Stimulated activated CD4-positive, alpha-beta T cell treated with anti-CD3 and anti-CD28 coated beads, Interleukin-4, amount 100 ng/mL, for 4 hours (primary cell): Measurements from ENCODE around the gene GPATCH8.

Experiments
- DNase-seq, 2 experiments: peaks; one replicate each; pipeline ENCODE4 v3.0.0-alpha.2; 2020

GPATCH8 gene

DNA sequence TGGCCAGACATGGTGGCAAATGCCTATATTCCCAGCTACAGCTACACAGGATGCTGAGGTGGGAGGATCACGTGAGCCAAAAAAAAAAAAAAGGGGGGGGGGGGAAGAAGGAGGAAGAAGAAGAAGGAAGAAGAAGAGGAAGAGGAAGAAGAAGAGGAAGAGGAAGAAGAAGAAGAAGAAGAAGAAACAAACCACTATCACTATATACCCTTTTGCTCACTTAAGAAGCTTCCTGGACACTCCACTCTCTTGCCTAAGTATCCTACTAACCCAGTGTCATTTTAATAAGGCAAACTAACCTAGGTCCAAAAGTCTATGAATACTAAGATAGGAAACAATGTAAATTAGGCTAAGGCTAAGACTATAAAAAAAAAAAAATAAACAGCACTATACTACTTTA lies 54.8 kb downstream of the GPATCH8 start:
- DNase-seq, result no peak

DNA sequence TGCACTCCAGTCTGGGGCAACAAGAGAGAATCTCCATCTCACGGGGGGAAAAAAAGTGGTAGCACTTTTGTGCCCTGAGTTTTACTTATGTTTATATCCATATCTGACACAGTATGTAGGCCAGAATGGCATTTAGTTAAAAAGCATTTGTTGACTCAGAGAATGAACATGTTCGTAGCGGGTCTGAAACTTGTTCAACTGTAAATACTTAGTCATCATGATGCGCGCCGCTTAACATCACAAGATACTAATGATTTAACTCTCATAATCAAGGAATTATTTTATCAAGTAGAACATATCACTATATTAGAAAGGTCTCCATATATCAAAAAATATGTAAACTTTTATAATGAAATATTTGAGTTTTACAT lies 58.5 kb downstream of the GPATCH8 start:
- no peak for DNase-seq

DNA sequence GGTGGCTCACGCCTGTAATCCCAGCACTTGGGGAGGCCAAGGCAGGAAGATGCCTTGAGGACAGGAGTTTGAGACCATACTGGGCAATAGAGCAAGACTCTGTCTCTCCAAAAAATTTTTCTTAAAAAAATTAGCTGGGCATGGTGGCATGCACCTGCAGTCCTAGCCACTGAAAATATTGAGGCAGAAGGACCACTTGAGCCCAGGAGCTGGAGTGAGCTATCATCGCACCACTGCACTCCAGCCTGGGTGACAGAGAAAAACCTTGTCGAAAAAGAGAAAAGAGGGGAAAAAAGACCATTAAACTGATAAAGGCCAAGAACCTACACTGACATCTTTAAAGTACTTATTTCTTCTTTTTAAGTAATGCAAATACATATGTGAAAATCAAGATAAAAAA lies 60.4 kb downstream of the GPATCH8 start:
- no peak for DNase-seq

DNA sequence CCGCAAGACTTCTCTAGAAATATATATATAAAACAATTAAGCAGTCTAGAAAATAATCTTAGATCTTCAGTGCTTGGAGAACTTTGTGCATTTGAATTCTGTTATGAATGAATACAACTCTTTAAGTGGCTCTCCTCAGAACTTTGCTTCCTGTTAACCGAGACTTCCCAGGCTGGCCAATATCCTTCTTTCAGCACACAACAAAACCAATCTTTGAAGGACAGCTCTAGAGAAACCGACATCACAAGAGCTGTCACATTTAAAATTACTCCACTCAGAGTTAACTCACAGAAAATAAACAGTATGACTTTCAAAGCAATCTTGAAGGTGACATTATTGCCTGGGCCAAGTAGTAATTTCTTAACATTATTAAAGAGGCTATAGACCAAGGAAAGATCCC lies 64.0 kb downstream of the GPATCH8 start:
- DNase-seq, result no peak

DNA sequence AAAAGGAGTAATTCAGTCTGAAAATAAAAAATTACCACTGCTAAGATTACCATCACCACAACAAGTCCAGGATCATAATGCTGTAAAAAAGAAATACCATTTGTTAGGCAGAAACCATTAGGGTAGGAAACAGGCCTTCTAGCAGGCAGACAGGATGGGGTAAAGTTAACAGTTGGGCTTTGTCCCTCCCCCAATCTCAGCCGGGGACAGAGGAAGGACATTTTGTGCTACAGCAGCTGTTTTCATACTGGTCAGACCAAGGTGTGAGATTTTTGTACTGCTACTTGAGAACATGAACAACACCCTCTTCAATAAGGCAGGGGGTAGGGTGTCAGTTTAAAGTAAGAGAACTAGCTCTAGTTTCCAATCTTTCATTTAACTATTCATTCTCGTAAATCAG lies 64.6 kb downstream of the GPATCH8 start:
- DNase-seq, result no peak

DNA sequence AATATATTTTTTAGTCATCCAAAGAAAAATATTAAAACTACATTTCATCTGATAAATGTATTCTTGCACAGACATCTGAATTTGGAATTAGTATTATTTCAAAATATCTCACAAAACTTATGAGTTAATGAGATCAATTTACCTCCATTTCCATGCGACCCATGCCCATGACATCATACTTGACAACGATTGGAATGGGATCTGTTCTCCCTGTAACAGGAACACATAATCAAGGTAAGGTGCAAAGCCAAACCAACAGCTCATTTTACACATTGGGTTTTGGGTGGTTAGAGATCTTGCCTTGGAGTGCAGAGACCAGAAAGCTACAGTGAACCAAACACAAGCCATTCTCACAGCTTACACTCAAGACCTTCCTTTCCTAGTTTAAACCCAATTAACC lies 66.9 kb downstream of the GPATCH8 start:
- DNase-seq, result no peak

DNA sequence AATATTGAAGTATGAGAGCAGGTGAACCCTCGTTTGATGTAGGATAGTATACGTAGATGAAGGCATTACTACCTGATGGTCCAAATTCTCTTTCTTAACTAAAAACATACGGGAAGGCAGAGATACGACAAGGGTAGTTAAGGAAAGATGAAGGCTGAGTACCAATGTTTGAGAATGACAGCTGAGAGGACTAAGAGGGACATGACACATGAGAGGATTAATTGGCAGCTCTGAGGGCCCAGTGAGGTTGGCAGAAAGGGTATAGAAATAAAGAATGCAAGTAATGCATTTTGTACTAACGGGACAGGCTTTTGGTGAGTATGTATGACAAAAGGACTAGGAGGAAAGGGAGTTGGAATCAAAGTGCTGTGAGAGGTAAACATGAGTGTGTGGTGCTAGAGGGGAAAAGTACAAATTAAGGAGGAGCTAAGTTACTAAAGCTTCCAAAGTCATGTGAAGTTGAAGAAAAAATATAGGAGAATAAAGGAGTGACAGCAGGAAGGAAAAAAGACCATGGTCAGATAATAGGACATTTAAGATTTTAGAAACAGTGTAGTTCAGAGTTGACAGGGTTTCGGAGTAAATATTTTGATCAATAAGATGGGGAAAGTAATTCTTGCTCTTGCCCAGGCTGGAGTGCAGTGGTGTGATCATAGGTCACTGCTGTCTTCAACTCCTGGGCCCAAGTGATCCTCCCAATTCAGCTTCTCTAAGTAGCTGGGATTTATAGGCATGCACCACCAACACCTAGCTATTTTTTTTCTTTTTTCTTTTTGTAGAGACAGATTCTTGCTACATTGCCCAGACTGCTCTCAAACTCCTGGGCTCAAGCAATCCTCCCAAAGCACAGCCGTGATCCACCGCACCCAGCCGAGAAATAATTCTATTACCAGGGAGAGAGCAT lies 70.7 kb downstream of the GPATCH8 start:
- DNase-seq, result no peak

DNA sequence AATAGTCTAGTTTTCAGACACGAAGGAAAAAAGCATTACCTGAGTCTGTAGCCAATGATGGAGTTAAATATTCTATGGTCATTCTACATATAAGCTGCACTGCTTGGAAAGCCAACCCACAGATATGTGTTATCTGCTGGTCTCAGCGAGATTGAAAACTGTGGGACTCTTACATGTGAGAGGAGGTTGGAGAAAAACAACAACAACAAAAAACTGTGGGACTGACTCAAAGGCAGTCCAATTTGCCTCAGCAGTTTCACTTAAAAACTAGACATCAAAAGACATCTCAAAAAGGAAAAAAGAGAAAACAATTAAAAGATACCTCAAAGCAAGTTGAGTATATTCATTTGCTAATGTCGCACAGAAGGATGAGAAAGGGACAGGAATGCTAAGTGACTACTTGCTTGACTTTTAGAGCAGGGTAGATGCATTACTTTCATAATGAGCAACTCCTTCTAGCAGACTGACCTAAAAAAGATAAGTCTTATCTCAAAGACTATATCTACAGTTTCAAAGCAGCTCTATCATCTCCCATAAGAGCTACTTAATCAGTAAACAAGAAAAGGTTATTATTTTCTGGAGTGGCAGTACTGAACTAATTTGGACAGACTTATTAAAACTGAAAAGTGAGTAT lies 78.3 kb downstream of the GPATCH8 start:
- DNase-seq, result no peak

DNA sequence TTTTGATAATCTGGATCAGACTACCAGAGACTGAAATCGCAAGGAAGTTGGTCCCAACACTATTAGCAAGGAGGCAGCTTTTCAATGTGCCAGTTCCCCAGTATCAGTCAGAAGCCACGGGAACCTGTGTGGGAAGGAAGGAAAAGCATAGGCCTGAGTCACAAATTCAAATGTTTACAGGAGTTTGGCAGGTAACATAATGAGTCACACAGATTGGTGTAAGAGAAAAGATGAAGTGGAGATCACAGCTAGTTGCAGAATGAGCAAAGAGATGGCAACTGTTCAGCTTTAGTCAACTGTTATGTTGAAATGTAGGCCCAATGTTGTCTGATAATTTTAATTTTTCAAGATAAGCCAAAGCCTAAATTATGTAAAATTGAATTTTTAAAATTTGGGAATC lies 85.7 kb downstream of the GPATCH8 start:
- DNase-seq, result no peak

DNA sequence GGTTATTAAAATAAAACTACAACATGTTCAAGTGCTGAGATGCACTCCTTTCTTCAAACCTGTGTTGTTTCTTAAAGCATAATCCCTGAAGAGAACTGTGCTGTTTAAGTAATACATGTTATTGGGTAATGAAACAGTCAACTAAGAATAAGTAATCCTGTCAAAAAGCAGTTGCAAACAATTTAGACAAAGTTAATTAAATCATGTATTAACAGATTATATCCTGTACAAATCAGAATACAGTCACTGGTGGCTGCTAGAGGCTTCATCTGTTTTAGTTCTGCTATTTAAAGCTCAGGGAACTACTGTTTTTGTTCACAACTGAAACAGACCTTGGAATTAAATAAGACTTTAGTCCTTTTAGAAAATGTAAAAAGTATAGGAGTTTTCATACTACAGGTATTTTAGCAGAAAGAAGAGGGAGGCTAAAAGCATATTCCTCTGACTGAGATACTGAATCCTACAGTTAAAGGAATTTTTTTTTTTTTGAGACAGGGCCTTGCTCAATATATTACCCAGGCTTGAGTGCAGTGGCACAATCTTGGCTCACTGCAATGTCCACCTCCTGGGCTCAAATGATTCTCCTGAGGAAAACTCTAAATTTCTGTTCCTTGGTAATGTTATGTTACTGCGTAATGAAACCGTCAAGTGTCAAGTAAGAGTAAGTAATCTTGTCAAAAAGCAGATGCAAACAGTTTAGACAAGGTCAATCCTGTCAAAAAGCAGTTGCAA lies 86.5 kb downstream of the GPATCH8 start:
- no peak for DNase-seq

DNA sequence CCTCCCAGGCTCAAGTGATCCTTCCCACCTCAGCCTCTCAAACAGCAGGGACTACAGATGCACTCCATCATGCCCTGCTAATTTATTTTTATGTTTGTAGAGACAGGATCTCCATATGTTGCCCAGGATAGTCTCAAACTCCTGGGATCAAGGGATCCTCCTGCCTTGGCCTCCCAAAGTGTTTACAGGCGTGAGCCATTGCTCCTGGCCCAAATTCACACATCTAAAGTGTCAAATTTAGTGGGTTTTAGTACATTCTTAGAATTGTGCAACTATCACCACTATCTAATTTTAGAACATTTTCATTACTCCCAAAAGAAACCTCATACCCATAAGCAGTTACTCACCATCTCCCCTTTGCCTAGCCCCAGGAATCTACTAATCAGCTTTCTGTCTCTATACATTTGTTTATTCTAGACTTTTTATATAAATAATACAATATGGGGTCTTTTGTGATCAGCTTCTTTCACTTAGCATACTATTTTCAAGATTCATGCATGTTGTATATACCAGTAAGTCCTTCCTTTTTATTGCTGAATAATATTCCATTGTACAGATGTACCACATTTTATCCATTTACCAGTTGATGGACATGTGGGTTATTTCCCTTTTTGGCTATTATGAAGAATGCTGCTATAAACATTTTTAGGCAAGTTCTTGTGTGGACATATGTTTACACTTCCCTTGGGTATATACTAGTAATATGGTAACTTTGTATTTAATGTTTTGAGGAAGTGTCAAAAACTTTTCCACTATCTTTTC lies 88.6 kb downstream of the GPATCH8 start:
- no peak for DNase-seq

DNA sequence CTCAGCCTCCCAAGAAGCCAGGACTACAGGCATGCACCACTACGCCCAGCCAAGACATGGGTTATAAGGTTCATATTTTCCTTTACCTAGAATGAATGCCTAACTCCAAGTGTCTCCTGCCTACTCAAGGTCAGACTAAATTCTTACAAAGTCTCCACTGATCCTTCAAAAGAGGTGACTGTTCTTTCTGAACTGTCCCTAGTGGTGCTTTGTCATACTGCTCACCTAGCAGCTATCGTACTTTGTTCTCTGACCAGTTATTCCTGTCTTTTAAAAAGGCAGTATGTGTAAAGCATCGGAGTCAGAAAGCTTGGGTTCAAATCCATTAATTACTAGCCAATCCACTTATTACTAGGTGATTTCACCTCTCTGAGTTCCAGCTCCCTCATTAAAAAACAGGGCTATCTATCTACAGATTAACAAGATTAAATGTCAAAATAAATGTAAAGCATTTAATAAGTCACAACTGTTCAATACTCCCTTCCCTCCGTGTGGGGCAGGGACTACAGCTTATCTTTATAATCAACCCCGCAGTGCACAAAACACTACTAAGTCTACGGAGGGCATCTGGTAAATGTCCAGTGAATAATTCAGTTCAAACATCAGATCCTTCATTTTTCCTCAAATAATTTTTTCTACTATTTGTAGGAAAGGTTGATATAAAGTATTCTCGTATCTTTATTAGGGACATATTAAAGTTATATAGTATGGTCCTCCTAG lies 93.7 kb downstream of the GPATCH8 start:
- DNase-seq, result no peak

DNA sequence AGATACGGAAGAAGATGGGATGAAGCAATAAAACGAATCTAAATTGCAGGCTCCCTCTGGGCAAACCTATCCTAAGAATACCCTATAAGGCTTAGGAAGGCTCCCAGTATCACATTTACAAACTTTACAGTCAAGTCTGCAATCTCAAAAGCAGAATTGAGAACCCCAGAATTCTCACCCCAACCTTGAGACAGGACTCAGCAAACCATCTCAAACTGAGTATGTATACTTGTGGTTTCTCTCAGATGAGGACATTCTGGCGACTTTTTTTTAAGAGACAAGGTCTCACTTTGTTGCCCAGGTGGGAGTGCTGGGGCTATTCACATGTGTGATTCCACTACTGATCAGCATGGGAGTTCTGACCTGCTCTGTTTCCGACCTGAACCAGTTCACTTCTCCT lies 94.4 kb downstream of the GPATCH8 start:
- DNase-seq, result no peak

DNA sequence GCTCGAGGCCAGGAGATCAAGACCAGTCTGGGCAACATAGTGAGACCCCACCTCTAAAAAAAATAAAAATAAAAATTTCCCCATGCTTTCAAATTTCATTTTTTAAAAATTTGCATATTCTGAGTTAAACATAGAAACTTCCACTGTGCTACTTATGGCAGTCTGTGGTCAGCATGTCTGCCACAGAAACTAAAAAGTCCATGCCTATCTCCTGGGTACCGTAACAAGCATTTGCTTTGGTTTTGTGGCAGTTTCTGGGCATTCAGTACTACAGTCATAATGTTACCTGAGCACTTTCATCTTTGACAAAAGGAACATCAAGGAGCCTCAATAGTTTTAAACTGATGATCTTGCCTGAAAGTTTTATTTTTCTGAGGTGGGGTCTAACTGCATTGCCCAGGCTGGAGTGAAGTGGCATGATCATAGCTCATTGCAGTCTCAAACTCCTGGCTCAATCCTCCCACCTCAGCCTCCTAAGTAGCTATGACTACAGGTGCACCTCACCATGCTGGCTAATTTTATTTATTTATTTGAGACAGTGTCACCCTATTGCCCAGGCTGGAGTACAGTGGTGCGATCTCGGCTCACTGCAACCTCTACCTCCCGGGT lies 100.5 kb downstream of the GPATCH8 start:
- DNase-seq, result no peak

DNA sequence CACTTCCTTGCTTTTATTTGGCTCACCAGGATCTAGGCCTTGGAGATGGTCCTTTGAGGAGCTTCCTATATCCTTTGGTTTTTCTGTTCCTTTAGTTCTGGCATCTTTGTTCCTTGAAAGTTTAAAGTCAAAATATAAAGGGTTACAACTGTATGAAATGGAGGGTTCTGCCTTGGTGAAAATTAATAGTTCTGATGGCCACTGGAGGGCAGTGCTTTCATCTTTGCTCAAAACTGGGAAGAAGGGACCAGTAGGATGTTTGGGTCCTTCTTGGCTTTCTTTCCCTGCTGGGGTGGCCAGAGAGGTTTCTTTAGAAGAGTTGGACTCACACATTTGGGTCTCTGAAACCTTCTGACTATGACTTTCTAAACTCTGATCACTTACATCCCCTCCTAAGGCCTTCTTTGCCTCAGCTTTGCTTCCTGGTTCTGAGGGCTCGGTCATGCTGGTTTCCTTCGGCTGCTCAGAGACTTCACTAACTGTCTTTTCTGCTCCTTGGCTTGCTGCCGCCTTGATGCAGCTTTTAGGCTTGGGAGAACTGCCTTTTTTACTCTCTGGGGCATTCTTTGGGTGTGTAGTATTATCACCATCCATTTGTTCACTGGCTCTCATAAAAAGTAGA lies 102.9 kb downstream of the GPATCH8 start:
- no peak for DNase-seq

DNA sequence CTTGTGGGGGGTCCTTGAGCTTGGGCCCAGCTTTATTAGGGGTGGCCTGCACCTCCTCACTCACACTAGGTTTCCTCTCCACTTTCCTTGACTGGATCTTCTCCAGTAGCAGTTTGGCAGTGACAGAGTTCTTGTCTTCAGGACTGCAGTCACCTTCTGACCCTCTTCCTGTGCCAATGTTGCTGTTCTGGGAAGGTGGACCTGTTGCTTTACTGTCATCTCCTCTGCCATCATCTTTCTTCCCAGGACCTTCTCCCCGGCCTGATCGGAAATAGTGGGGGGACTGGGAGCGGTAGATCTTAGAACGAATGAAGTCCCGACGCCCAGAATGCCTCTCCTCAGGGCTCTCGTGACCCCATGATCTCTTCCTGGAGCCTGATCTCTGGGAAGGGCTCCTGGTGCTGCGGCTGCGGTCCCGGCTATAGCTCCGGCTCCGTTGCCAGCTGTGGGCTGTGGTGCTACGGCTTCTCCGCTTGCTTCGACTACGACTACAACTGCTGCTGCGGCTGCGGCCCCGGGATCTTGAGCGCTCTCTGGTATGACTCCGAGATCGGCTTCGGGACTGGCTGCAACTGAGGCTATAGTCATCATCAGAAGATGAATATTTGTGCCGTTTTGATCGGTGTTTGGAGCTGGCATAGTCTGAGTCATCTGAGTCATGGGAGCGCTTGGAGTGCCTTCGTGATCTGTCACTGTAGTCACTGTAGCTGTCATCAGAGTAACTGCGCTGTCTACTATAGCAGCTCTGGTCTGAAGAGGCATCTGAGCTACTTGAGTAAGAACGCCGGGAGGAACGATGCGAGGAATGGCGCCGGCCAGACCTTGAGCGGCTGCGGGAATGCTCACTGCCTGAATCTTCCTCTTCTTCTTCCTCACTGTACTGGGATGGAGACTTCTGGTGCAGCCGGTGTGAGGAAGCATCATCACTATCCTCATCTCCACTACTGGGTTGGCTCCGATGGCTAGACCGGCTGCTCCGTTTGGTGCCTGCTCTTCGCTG lies 104.2 kb downstream of the GPATCH8 start:
- no peak for DNase-seq

DNA sequence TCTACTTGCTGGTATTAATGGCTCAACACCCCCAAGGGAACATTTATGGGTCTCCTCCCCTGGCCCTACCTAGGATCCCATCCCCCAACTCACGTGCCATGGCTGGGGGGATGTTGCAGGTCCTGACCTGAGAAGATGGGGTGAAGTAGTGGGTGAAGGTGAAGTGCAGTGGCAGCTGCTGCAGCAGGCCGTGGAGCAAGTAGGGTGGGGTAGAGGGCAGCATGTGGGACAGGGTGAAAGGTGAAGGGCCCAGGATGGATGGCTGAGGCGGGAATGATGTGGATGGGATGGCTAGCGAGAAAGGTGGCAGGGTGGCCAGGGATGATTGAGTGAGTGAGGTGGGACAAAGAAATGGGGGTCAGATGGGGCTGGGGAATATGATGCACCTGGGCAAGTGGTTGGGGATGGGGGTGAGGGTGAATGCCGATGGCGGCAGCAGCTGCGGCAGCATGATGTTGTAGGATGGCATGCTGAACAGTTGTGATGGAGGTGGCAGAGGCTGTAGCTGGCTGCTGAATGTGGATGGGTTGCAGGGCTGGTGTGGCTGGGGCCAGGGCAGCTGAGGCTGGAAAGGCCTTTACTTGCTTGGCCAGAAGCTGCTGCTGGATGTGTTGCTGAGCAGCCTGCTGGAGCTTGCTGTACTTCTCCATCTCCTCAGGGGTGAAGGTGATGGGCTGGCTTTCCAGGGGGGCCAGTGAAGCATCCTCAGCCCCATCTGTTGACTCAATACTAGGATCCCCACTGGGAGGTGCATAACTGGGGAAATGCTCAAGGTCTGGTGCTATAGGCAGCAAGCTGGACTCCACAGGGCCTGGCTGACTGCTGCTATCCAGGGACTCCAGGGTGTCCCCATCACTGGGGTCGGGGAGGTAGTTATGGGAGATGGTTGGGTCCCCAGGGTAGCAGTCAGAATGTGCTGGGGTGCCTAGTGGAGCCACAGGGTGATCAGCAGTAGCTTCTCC lies 105.4 kb downstream of the GPATCH8 start:
- no peak for DNase-seq

DNA sequence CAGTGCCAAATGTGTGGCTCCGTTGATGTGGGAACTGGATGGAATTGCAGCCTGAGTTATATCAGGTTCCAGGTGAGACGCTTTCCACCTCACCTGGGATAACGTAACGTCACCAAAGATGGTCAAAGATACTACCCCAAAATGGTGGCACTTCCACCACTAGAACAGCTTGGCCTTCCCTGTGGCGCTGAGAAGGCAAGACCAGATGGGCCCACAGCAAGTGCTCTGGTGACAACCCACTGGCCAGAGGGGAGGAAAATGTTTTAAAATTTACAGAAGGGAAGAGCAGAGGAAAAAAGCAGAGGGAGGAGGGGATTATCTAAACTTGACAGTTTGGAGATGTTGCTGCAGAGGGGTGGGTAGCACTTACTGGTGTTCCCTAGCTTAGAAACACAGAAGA lies 106.3 kb downstream of the GPATCH8 start:
- DNase-seq, result no peak

DNA sequence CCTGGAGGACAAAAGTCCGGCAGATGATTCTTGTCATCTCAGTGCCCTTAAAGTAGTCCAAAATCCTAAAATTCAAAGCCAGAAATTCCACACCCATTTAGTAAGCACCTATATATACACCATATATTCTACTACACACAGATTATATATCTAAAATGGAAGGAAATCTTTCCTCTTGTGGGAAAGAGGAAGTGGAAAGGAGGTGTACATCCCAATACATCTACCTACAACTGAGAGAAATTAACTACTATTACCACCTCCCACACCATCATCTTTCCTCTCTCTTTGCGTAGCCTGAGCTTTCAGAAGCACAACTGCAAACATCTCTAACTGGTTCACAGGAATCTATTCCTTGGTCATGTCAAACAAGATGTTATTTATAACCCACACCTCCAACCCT lies 108.4 kb downstream of the GPATCH8 start:
- no peak for DNase-seq
